ELR (cell line): ENCODE results near the gene MDGA2.
"Not testable (repeated sequence)": the region's sequence is repeated elsewhere in the genome, so short reads cannot be mapped to it uniquely, and the experiment has no call there.

Source experiments
- DNase-seq: peaks from one replicate; pipeline ENCODE4 v3.0.0-alpha.2; 2015; ENCODE audit warnings: low read depth

The MDGA2 gene

DNA sequence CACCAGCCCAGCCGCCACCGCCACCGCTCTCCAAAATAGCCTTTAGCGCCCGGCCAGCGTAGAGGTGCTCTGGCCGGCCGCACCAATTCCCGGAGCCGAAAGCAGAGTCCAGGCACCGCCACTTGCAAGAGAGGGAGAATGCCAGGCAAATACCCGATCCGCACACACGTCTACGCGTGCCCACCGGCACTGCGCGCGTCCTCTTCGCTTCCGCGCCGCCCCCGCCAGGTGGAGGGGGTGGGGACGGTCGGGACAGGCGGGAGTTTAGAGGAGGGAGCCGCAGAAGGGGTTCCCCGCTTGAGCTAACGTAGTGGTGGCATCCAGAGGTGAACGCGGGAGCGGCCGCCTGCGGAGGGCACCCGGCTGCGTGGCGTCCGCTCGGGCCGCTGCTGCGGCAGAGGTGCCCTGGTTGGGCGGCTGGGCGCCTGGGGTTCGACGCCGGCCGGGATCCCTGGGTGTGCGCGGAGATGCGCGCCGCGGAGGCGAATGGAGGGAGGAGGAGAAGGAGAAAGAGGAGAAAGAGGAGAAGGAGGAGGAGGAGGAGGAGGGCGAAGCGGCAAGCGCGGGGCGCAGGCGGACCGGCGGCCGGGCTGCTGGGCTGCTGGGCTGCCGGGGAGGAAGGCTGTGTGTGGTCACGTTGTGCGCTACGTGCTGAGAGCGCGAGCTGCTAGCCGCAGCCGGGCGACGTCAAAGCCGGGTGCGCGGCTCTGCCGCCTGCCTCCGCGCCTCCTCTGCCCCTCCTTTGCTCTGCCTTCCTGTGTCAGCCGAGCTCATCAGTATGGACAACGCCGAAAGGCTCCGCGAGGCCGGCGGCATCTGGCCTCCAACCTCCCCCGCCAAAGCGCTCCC is at the start of gene MDGA2:
Gene MDGA2, minus strand, starts transcription at position 140 of the 849 bp plus-strand sequence.
- DNase-seq: no peak

DNA sequence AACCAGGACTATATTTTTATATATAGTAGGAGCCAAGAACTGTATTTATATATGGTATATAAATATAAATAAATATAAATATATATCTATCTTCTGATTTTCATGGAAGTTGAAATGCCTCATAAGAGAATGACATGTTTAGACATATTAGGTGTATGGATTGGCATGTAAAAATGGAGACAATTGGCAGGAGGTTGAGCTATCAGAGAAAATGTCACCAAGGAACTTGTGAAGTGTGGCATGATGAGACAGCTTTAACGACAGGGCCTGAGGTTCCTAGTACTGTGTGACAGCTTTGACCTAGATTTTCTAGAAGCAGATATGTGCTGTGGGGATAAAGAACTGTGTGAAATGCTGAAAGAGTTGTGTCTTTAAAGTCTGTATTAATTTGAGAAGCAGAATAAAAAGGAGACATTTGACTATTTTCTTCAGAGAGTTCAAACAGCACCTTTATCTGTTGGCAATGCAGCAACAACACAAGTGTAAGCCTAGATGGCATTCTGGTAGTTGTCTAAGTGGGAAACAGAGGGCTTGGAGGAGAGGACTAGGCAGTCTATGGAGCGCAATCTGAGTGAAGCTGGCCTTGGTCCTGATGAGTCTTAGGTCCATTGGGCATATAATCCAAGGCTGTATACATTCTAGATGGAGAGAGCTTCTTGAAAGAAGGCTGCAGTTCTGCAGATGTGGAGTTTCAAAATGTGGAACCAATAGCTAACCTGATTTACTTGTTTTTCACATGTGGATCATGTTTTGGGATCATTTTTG is 47.7 kb upstream of the MDGA2 start:
- no peak for DNase-seq

DNA sequence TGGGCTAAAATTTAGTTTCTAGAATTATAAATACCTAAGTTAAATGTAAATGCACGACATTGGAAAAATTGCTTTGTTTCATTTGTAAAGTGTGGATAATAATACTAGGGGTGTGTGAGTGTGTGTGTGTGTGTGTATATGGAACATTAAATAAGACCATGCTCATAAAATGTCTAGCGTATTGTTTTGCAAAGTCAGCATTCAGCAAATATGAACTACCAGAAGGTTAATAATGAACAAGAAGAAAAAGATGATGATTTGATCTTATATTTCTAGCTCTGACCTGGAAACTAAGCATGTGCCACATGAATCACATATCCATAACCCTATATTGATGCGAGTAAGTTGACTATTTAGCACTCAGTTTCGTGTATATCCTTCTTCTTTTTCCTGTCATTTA is 44.9 kb upstream of the MDGA2 start:
- DNase-seq: no peak

DNA sequence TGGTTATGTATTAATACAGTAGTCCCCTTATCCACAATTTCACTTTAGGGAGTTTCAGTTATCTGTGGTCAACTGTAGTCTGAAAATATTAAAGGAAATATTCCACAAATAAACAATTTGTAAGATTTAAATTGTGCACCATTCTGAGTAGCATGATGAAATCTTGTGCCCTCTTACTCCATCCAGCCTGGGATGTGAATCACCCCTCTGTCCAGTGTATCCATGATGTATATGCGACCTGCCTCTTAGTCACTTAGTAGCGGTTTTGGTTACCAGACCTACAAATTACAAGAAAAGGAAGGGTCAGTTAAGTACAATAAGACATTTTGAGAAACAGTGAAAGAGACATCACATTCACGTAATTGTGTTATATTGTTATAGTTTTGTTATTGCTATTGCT is 39.9 kb upstream of the MDGA2 start:
- DNase-seq: peak; percentile 6

GRCh38 chr14:47710581-47710980 is 35.2 kb upstream of the MDGA2 start:
- peak; percentile 1 for DNase-seq

GRCh38 chr14:47705683-47706082 is 30.3 kb upstream of the MDGA2 start:
- no peak for DNase-seq

- no peak for DNase-seq
These were observed 16.4 kb upstream of the MDGA2 start for GRCh38 chr14:47691829-47692228.

GRCh38 chr14:47678993-47679392 is 3.6 kb upstream of the MDGA2 start:
- no peak for DNase-seq

GRCh38 chr14:47678157-47678556 is 2.8 kb upstream of the MDGA2 start:
- DNase-seq: no peak

DNA sequence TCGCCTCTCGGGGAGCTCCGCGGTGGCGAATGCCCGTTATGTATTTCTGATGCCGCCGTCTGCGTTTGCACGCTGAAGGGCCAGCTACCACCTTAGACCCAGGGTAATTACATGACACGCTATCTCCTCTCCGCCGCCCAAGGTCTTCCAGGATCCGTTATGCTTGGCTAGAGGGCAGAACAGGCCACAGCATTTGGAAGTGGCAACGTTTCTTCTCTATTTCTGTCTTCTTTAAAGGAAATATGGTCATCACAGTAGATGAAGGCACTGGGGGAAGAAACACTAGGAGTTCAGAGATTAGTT is 861 bp upstream of the MDGA2 start:
- no peak for DNase-seq

DNA sequence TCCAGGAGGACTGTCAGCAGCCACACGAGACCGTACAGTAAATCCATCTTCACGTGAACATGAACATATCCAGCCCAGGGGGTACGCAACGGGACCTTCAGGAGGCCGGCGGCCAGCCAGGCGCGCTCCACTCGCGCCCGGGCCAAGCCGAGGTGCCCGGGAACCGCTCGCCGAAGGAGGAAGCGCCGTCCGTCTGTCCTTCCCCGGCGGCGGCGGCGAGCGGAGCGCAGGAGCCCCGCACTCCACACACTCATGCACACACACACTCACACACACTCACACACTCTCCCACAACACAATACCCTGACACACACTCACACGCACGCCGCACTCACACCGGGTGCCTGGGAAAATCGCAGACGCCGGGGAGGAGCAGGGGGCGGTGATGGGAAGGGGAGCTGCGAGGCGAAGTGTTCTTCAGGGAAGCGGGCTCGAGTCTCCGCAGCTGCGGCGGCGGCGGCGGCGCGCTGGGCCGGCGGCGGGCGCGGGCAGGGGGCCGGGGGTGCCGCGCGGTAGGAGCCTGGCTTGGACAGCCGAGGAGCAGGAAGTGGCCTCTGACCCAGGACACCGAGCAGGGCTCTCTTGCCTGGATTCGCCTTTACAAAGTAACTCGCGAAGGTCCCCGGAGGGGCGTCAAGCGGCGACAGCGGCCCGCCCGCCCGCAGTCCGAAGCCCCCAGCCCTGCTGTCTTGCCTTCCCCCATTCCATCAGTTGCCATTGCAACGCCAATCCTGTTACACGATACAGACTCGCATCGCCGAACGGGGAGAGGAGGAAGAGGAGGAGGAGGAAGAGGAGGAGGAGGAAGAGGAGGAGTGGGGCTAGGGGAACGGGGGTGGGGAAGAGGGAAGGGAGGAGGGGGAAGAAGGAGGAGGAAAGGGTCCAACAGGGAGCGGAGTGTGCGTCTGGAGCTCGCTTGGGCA is 601 bp downstream of the MDGA2 start:
- no peak for DNase-seq

DNA sequence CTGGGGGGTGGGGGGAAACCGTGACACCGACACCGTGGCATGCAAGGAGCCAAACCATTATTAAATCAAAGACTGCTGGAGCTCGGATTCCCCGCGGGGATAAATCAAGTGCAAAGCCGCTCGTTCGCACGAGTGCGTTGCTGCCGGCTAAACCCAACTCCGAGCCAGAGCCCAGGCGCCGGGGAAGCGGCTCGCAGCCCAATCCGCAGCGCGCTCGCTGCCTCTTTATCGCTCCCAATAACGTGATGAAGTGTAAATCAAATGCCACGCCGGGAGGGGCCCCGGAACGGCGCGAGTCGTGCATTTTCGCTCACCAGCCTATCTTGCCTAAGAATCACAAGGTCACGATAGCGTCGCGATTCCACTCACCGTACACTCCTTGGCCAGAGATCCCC is 1.3 kb downstream of the MDGA2 start:
- DNase-seq: no peak

DNA sequence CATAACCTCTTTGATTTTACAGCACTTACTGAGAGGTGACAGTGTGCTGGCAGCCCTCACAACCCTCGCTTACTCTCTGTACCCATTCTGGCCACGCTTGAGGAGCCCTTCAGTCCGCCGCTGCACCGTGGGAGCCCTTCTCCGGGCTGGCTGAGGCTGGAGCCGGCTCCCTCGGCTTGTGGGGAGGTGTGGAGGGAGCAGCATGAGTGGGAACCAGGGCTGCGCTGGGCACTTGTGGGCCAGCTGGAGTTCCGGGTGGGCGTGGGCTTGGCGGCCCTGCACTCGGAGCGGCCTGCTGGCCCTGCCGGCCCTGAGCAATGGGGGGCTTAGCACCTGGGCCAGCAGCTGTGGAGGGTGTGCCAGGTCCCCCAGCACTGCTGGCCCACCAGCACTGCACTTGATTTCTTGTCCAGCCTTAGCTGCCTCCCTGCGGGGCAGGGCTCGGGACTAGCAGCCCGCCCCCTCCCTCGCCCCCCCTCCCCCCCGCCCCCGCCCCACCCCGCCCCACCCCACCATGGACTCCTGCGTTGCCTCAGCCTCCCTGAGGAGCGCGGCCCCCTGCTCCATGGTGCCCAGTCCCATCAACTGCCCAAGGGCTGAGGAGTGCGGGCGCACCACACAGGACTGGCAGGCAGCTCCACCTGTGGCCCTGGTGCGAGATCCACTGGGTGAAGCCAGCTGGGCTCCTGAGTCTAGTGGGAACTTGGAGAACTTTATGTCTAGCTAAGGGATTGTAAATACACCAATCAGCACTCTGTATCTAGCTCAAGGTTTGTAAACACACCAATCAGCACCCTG is 9.9 kb downstream of the MDGA2 start:
- DNase-seq: no peak

DNA sequence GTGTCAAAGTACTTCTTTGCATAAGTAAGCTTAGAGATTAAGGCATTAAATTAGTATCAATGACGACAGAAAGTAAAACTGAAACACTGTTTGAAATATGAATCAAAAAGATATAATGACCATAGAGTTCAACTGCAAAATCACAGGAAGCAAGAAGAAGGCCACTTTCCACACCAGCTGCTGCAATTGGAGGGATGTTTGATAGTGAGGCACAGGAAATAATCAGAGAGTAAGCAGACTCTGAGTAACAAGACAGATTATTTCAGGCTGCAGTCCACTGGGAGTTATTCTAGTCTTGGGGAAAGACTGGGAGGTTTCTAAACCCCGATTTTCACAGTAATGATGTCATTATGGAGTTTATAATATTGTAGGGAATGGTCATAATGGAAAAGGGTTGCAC is 12.9 kb downstream of the MDGA2 start:
- DNase-seq: no peak

DNA sequence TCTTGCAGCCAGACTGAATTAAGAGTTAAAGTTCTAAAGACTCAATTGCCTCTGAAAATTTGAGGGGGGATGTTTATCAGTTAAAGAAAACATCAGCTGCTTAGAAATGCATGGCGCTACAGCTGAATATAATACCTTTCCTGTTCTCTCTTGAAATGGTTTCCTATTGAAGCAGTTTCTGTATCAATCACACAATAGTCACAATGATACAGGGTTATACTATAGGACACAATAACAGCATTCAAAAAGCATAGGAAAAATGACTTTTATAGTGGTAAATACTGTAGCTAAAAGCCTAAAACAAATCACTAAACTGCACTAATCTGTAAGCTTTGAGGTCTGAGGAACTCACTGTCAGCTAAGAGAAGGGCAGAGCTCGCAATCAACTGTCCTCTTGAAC is 15.2 kb downstream of the MDGA2 start:
- no peak for DNase-seq

DNA sequence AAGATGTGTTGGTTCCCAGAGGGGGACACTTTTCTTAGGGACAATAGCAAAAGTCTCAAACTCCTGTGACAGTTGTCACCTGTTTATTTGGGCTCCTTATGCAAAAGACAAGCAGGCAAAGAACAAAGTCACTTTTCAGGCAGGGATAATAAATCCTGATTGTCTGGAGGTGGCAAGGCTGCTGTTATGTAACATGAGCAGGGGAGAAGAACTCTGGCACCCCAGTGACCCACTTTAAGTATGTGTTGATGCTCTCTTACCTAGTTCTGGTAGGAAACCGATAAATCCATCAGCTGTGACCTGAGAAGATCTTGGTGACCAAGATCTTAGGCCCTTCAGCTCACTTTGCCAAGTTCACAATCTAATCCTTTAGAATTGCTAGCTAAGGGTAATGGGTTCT is 17.4 kb downstream of the MDGA2 start:
- DNase-seq: no peak

- DNase-seq: no peak
These were observed 18.3 kb downstream of the MDGA2 start for GRCh38 chr14:47657143-47657542.

DNA sequence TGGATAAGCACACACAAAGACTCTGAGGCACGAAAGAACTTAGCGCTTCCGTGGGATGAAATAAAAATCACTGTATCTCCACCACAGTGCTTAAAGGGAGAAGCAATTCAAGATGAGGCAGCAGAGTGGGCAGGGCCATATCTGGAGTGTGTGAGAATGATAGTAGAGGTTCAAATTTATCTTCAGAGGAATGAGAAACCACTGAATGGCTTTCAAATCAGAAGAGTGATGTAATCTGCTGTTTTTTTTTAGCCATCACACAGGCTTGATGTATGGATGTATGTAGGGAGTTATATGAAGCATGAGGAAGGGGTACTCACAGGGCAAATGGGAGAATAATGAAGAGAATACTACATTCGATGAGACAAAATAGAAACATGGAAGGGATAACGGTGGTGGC is 24.1 kb downstream of the MDGA2 start:
- DNase-seq: no peak

- DNase-seq: no peak
These were observed 37.7 kb downstream of the MDGA2 start for GRCh38 chr14:47637753-47638152.

- no peak for DNase-seq
These were observed 49.0 kb downstream of the MDGA2 start for GRCh38 chr14:47626151-47627035.

DNA sequence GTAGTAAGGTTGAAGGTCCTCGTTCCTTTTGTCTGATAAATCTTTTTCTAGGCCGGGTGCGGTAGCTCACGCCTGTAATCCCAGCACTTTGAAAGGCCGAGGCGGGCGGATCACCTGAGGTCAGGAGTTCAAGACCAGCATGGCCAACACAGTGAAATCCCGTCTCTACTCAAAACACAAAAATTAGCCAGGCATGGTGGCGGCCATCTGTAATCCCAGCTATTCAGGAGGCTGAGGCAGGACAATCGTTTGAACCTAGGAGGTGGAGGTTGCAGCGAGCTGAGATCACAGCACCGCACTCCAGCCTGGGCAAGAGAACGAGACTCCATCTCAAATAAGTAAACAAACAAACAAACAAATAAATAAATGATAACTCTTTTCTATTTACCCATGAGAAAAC is 51.3 kb downstream of the MDGA2 start:
- DNase-seq: not testable (repeated sequence)
